ENCODE measurements around the gene GLYATL1. TPM values are rescaled to one million over a fixed set of nuclear protein-coding genes. Genes with fewer than 3 reads are reported as not detected.

GLYATL1 gene
- total RNA-seq, 4 donors from 2014 or later: 0.69 TPM; not detected in 3

DNA sequence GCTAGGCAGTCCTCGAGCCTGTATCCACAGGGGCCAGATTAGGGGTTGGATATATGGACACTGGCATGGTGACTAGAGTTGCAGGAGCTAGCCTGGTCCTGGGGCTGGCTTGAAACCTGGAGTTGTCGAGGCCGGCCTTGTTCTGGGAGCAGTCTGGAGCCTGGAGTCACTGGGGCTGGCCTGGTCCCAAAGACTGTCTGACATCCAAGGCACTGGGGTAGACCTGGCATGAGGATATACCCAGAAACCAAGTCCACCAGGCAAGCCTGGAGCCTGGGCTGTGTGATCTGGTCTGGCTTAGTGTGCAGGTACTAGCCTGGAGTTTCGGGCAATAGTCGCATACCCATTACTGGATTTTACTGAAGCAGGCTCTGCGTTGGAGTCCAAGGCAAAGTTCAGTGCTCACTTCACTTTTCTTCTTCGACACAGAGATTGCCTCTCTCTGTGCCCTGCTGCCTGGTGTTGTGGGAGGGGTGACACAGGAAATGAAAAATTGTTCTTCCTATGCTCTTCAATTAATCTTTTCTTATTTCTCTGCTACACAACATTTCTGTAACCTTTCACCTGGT lies 4.3 kb upstream of the GLYATL1 start:
- DNase-seq (ENCODE audit: low spot score): no peak
- TF ChIP-seq, protein P1, sequence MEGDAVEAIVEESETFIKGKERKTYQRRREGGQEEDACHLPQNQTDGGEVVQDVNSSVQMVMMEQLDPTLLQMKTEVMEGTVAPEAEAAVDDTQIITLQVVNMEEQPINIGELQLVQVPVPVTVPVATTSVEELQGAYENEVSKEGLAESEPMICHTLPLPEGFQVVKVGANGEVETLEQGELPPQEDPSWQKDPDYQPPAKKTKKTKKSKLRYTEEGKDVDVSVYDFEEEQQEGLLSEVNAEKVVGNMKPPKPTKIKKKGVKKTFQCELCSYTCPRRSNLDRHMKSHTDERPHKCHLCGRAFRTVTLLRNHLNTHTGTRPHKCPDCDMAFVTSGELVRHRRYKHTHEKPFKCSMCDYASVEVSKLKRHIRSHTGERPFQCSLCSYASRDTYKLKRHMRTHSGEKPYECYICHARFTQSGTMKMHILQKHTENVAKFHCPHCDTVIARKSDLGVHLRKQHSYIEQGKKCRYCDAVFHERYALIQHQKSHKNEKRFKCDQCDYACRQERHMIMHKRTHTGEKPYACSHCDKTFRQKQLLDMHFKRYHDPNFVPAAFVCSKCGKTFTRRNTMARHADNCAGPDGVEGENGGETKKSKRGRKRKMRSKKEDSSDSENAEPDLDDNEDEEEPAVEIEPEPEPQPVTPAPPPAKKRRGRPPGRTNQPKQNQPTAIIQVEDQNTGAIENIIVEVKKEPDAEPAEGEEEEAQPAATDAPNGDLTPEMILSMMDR (IDR thresholded peaks at IDR 0.05): no peak
- no peak for ATAC-seq (ENCODE audit: low FRiP score)

DNA sequence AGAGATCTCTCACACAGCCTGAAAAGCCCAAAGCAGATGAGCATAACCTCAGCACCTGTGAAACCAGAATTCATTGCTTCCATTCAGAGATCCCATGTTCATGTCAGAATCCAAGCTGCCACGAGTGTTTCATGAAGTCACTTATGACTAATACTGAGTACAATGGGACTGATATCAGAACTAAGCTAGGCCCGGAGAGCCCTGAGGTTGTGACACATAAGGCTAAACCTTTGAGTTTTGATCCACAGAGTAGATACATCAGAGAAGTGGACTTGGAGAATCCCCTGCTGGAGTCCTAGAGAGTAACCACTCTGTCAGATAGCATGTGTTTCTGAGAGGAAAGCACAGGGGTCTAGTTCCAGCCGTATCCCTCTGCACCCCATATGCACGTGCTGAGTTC lies 890 bp upstream of the GLYATL1 start:
- DNase-seq (ENCODE audit: low spot score): no peak
- TF ChIP-seq, protein P1 (IDR thresholded peaks at IDR 0.05): no peak
- no peak for ATAC-seq (ENCODE audit: low FRiP score)

DNA sequence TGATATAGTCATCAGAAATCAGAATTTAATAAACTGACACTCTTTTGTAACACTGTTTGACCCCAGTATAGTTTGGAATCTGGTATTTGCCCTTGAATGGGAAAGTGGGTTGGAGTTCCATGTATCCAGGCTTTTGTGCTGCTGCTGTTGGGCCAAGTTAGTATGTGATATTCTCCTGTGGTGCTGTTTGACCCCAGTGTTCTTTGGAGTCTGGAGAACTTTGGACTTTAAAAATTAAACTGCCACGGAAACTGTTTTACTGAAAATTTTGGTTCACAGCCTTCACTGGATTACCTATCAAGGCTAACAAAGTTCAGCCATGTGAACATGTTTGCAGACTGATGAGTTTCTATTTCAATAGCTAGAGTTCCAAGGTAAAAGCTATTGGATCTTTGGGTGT lies 740 bp downstream of the GLYATL1 start:
- TF ChIP-seq, protein P1 (IDR thresholded peaks at IDR 0.05): no peak
- DNase-seq (ENCODE audit: low spot score): no peak
- no peak for ATAC-seq (ENCODE audit: low FRiP score)

DNA sequence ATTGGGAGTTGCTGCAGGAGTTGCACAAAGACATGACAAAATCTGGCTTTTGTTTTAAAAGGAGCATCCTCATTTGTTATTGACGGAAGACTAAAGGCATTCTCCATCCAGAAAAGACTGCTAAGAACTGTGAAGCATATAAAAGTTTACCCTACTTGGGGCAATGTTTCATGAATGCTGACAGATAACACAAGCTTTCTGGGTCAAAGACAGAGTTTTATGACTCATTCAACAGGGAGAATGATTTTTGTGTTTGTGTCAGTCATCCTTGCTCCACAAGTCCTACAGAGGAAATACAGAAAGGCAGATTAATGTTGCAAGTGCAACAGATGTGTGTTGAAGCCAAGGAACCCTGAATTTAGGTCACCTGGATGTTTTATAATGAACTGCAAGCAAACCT lies 2.5 kb downstream of the GLYATL1 start:
- no peak for ATAC-seq (ENCODE audit: low FRiP score)
- no peak for DNase-seq (ENCODE audit: low spot score)
- TF ChIP-seq, protein P1 (IDR thresholded peaks at IDR 0.05): no peak

DNA sequence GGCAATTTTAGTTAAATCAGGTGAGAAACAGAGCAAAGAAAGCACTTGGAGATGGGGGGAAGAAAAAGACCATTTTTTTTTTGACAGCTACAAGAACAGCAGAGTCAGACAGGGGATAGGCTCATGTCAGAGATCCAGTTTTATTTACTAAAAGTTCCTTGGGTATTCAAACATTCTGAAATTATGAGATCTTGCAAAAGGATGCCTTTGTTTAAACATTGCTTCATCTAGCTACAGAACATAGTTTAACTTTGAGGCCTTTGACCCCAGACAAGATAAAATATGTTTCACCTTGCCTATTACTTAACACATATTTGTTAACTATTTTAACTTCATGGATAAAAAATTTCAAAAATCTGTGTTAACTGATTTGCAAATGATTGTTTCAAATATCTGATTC lies 6.4 kb downstream of the GLYATL1 start:
- ATAC-seq (ENCODE audit: low FRiP score) (no peak), DNase-seq (ENCODE audit: low spot score) (no peak)
- TF ChIP-seq, protein P1 (IDR thresholded peaks at IDR 0.05): no peak

DNA sequence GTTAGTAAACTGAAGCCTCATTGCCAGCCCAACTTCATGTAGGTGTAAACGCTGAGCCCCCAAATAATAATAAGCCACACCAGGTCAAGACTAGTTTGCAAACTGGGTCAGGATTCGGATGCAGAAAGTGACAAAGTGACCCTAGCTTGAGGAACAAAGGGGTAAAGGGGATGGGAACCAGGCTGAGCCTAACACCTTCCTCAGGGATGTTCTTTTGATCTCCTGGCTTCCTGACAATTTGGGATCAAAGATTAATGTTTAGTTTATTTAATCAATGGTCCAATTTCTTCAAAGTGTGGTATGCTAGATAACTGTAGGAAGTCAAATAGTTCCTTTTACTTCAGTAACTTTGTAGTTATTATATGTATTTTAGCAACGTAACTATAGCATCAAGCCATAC lies 9.9 kb downstream of the GLYATL1 start:
- ATAC-seq (ENCODE audit: low FRiP score): no peak
- TF ChIP-seq, protein P1 (IDR thresholded peaks at IDR 0.05): no peak
- no peak for DNase-seq (ENCODE audit: low spot score)

DNA sequence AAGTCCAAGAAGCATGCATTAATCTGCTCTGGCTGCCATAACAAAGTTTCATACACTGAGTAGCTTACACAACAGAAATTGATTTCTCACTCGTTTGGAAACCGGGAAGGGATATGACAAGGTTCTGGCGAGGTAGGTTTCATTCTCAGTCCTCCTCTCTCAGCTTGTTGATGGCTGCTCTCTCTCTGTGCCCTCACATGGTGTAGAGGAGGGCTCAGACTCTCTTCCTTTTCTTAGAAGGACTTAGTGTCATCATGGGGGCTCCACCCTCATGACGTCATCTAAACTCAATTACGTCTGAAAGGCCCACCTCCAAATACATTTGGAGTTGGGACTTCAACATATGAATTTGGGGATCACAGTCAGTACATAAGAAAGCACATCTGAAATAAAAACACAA lies 18.6 kb downstream of the GLYATL1 start:
- DNase-seq (ENCODE audit: low spot score): no peak
- TF ChIP-seq, protein P1 (IDR thresholded peaks at IDR 0.05): no peak
- ATAC-seq (ENCODE audit: low FRiP score): no peak

Data from omental fat pad (tissue), 4 donors.